ENCODE results near the gene SLC12A7.

GRCh38 chr5:1119312-1119831, 7.5 kb upstream of the SLC12A7 start:
- TF ChIP-seq EP300 (IDR thresholded peaks at IDR 0.05) (no peak), CTCF (IDR thresholded peaks at IDR 0.05) (no peak)

All from ovary (tissue), 3 donors.